ENCODE results near the gene AMMECR1.
"Not testable (repeated sequence)": the region's sequence is repeated elsewhere in the genome, so short reads cannot be mapped to it uniquely, and the experiment has no call there.

AMMECR1 gene

DNA sequence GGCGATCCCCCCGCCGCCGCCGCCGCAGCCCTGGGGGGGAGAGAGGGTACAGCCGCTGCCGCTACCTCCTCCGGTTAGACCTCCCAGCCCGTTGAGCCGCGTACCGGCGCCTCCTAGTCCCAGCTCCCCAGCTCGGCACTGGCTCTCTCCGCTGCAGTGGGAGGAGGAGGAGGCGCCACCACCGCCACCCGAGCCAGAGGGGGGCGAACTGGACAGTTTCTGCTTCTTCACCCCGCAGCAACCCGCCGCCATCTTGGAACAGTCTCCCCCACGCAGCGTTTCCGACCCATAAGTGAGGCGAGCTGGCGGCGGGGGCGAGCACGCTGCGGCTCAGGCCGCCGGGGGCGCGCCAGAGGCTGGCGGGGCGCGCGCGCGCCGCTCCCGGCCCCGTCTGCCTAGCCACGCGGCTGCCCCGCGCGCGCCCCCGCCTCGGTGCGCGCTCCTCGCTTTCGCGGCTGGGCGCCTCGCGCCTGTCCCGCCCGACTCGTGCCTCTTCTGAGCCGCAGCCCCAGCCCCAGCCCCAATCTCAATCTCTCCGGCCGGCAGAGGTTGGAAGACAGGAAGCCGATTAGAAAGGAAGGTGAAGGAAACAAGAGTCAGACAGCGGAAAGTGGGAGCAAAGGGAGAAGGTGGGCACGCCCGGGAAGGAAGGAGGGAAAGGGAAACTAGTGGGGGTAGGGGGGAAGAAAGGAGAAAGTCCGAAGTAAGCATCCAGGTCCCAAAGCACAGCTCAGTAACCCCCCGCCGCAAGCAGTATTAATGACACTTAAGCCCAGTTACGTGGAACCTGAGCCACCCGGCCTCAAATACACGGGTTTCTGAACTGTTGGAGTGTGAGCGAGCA lies at the start of gene AMMECR1:
TSS of gene AMMECR1 (minus strand) at position 266 of the 844 bp plus-strand sequence. CDS start at position 252, 14 bp downstream.
- DNase-seq (ENCODE audit: low read depth in 1 of 2, low spot score in 1 of 2), result peak; percentile 49 to 69

DNA sequence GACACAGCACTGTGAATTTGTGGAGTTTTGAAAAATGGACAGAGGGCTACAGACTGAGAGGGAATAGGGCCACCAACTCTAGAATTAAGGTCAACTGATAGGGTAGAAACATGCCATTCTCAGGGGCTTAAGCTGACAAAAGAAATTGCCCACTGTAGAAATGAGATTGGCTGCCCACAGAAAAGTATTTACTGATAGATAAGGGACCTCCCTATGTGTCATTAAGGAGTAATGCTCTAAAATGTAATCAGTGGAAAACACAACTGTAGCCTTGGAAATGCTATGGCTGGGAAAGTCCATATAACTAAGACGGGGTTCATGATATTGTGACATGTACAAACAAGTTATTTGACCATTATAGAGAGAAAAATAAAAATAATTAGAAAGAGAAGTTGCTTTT lies 45.4 kb upstream of the AMMECR1 start:
- no peak for DNase-seq (ENCODE audit: low read depth in 1 of 2, low spot score in 1 of 2)

DNA sequence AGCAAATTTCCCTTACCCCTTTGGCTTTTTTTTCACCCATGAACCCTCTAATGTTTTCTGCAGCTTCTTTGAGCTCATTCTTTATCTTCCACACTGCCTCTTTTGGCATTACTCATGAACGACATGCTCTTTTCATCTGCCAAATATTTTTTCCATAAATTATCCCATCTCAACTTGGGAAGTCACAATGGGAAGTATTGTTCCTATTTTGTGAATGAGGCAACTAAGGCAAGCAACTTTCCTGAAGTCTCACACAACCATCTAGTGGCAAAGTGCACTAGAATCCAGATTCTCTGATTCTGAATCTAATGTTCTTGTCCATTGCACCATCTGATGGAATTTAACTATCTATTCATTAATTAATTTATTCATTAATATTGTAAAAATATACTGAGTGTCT lies 41.4 kb upstream of the AMMECR1 start:
- no peak for DNase-seq (ENCODE audit: low read depth in 1 of 2, low spot score in 1 of 2)

DNA sequence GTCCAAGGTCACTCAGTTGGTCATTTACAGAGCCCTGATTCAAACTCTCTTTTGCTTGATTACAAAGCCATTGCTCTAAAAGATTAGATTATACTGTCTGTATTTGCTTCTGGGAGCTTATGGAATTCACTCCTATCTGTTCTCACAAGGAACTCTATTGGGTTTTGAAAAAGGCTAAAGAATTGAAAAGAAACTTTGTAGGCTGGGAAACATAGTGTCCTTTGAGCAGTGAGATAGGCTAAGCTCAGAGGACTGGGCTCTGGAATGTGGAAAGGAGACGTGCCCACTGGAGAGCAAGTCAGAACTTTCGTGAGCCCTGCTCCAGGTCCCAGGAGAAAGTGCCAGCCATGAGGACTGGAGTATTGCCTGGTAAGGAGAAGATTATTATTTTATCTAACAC lies 40.7 kb upstream of the AMMECR1 start, which contains the start of gene RTL9:
TSS of gene RTL9 (plus strand) at position 301 of the 400 bp plus-strand sequence. CDS start 91,770 bp downstream, outside the sequence.
- DNase-seq (ENCODE audit: low read depth in 1 of 2, low spot score in 1 of 2), result no peak

DNA sequence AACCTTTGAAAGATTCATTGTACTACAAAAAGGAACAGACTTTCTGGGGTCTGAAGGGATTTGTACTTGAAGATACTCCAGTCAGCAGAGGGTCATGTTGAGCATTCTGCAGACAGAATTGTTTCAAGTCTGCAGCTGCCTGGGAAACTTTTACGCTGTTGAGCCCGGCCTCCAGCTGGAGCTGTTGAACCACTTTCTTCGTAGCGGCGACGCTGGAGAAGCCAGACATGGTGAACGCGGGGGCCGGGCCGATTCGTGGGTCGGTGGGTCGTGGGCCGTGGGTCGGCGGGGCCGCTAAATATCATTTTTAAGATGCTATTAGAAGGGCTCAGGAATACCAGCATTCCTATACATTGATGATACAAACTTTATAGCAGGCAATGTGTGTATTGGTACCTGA lies 28.8 kb upstream of the AMMECR1 start:
- DNase-seq (ENCODE audit: low read depth in 1 of 2, low spot score in 1 of 2), result no peak

DNA sequence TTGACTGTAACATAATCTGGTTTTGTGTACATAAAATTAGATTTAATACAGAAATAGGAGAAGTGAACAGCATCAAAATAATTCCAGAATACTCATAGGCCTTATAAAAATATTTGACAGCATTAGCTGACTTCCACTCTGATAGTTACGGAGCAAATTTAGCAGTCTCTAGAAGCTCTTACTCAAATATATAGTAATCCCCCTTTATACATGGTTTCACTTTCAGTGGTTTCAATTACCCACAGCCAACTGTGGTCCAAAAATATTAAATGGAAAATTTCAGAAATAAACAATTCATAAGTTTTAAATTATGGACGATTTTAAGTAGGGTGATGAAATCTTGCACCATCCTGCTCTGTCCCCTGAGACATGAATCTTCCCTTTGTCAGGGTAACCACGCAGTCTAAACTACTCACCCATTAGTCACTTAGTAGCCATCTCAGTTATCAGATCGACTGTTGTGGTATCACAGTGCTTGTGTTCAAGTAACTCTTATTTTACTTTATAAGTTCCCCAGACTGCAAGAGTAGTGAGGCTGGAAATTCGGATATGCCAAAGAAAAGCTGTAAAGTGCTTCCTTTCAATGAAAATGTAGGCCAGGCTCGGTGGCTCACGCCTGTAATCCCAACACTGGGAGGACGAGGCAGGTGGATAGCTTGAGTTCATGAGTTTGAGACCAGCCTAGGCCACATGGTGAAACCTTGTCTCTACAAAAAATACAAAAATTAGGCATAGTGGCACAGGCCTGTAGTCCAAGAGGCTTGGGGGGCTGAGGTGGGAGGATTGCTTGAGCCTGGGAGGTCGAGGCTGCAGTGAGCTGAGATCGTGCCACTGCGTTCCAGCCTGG lies 23.5 kb upstream of the AMMECR1 start:
- no peak for DNase-seq (ENCODE audit: low read depth in 1 of 2, low spot score in 1 of 2)

DNA sequence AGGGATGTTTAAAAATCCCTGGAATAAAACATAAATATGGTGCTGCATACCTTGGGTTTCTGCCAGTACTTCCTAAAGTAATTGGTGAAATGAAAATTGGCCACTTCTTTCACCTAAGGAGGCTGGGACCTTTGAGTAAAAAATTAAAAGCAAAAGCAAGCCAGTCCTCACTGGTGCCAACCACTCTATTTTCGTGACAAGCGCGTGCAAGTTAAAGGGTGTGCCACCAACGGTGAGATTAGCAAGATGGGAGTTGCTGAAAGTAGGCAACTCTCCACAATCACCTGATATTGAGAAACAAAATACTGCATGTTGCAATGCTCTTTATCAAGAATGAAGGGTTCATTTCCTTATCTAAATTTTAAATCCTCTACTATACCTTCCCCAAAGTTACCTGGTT lies 21.1 kb upstream of the AMMECR1 start:
- DNase-seq (ENCODE audit: low read depth in 1 of 2, low spot score in 1 of 2), result no peak

DNA sequence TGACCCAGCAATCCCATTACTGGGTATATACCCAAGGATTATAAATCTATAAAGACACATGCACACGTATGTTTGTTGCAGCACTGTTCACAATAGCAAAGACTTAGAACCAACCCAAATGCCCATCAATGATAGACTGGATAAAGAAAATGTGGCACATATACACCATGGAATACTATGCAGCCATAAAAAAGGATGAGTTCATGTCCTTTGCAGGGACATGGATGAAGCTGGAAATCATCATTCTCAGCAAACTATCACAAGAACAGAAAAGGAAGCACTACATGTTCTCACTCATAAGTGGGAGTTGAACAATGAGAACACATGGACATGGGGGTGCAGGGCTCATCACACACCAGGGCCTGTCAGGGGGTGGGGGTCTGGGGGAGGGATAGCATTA lies 15.6 kb upstream of the AMMECR1 start:
- DNase-seq (ENCODE audit: low read depth in 1 of 2, low spot score in 1 of 2), result not testable (repeated sequence)

DNA sequence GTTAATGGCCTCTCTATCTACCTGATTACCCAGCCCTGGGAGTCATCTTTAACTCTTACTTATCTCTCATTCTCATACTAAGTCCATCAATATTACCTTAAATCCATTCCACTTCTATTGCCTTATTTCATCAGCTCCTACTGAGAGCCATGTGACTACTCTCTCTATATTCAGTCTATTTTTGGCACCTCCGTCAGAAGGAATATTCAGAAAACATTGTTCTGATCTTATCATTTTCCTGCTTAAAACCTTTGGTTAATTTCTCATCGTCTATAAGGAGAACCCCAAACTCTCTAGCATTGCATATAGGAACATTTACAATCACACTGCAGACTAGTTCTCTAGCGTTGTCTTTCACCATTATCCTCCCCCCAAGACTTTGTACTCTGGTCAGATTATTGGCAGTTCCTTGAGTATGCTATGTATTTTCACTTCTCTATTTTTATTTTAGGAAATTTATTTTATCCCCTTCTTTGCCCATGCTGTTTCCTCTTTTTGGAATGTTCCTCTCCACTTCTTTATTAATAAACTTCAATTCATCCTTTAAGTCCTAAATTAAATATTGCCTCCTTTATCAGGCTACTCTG lies 13.7 kb upstream of the AMMECR1 start:
- no peak for DNase-seq (ENCODE audit: low read depth in 1 of 2, low spot score in 1 of 2)

DNA sequence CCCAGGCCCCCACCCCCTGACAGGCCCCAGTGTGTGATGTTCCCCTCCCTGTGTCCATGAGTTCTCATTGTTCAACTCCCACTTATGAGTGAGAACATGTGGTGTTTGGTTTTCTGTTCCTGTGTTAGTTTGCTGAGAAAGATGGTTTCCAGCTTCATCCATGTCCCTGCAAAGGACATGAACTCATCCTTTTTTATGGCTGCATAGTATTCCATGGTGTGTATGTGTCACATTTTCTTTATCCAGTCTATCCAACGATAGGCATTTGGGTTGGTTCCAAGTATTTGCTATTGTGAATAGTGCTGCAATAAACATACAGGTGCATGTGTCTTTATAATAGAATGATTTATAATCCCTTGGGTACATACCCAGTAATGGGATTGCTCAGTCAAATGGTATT lies 10.7 kb upstream of the AMMECR1 start:
- not testable (repeated sequence) for DNase-seq (ENCODE audit: low read depth in 1 of 2, low spot score in 1 of 2)

DNA sequence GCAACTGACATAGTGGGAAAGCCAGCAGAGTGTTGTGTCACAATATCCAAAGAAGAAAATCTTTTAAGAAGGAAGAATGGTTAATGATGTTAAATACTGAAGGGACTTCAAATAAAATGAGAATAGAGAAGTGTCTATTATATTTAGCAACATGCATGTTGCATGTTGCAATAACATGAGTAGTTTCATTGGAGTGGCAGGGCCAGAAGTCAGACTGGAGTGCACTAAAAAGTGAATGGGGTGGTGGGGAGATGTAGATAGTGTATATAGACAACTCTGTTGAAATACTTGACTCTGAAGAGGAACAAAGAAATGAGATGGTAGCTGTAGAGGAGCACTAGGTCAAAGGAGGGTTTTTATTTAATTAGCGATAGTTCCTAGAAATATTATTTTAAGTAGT lies 9.5 kb upstream of the AMMECR1 start:
- DNase-seq (ENCODE audit: low read depth in 1 of 2, low spot score in 1 of 2), result no peak

DNA sequence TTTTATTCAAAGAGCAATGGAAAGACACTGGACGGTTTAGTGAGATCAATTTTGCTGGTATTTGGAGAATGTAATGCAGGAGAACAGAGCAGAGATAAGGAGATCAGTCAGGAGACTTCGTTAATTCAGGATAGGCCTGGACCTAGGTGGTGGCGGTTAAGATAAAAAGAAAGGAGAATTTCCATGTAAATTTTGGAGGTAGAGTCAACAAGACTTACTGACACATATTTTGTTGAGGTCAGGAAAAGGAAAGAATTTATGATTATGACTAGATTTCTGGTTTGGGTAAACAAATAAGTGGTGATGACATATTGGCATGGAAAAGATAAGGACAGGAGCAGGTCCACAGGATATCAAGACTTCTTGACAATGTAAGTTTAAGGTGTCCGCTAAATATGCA lies 8.8 kb upstream of the AMMECR1 start:
- no peak for DNase-seq (ENCODE audit: low read depth in 1 of 2, low spot score in 1 of 2)

DNA sequence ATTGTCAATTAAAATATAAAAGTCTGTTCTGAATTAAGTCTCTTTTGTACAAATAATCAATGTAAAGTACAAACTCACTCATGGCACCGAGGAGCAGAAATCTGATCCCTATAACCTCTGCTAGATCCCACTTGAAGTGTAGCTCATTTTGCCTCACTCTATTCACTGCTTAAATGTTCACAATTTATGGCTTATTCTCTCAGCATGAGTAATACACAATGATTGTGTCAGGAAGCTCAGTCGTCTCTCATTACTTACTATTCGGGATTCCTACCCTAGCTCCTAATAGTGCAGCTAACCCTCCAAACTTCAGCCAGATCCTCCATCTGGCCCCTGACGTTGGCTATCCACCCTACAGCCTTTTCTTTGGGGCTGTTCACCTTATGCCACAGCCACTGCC lies 4.7 kb upstream of the AMMECR1 start:
- DNase-seq (ENCODE audit: low read depth in 1 of 2, low spot score in 1 of 2), result no peak

DNA sequence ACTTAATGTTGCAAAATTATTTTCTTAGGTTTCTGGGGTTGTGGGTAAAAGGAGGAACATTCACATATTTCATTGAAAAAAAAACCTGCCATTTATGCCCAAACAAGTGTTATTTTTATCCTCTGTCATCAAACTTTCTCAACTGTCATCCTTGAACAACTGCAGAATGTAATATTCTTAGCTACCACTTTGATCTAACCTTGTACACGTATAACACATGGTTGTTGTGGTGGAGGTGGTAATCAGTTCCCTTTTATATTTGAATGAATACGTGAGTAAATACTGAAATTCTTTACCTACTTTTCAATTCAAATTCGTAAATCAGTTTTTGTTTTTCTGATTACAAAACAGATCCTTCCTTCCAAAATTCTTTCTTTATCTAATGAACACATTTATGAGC lies 3.8 kb upstream of the AMMECR1 start:
- DNase-seq (ENCODE audit: low read depth in 1 of 2, low spot score in 1 of 2), result no peak

DNA sequence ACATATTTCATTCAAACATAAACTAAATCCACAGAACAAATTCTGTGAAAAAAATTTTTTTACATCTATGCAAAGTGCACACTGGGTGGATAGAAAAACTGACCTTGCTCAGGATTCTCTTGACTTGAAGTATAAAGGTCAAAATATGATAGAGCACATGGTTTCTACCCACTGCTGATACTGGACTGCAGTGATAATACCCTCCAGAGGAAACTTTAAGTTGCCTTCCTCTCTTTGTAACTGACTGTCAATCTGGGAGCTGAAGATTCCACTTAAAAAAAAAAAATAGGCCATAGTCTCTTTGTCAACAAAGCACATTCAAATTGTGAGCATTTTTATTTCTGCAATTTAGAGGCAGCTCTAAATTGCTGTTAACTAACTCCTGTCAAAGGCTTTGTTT lies 3.2 kb upstream of the AMMECR1 start:
- DNase-seq (ENCODE audit: low read depth in 1 of 2, low spot score in 1 of 2), result no peak

DNA sequence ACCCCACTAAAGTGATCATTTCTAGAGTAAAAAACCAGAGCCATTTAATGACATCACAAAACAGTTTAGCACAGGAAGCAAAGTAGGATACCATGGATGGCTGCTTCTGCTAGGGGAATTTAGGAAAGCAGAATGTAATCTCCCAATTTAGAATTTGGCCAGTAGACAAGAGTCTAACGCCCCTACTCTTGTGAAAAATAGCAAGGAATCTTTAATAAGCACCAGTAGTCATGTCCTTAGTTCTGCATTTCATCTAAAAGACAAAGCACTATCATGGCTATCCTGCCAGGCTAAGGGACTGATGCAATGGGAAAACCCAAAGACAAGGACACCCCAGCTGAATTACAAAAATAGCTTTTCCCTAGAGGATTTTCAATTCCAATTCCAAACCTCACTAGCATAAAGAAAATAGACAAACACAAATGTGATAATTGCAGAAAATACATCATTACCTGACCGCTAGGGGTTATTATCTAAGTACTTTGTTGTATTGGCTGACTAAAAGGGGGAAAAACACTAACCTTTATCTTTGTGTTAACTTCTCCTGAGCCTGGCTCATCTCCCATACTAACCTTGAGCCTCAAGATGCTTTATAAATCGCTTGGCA lies 2.6 kb upstream of the AMMECR1 start:
- no peak for DNase-seq (ENCODE audit: low read depth in 1 of 2, low spot score in 1 of 2)

DNA sequence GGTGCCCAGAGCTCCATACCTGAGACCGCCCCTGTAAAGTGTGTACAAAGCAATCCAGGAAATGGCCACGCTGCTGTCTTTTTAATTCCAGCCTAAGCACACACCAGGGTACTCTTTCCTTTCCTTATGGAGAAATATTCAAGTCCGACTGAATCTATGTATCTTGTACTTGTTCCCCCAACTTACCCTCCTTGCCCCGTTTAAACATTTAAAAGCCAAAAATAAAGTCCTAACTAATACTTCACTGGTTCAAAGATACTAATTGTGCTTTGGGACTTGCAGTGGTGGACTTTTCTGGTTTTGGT lies 731 bp upstream of the AMMECR1 start:
- DNase-seq (ENCODE audit: low read depth in 1 of 2, low spot score in 1 of 2), result peak in 1 of 2 donors; percentile 4

DNA sequence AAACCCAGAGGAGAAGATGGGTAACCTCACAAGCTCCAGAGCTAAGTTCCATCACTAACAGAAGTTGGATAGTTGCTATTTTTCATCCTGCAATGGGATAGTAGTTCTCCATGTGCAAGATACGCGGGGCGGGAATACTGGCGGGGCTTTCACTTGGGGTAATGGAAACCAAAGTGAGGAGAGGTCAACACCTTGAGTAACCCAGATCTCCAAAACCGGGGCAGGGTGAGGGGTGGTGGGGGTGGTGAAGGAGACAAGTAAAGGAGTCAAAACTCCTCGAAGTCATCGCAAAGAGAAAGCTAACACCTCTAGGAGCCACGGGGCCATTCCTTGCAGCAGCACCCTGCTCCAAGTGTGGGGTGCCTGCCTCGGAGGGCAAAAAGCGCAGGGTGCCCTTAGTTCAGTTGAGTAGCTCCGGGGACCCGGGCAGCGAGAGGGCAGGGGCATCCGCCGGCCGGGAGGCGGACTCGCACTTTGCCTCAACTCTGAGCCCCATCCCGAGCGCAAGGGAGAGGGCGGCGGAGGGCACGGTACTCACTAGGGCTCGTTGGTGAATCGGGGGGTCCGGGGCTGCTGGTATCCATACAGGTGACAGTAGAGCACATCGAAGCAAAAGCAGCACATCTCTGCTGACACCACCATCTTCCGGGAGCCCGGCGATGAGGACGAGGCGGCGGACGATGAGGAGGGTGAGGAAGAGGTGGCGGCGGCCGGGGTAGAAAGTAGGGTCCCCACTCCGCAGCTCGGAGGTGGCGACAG lies 645 bp downstream of the AMMECR1 start:
- peak in 1 of 2 donors; percentile 6 for DNase-seq (ENCODE audit: low read depth in 1 of 2, low spot score in 1 of 2)

DNA sequence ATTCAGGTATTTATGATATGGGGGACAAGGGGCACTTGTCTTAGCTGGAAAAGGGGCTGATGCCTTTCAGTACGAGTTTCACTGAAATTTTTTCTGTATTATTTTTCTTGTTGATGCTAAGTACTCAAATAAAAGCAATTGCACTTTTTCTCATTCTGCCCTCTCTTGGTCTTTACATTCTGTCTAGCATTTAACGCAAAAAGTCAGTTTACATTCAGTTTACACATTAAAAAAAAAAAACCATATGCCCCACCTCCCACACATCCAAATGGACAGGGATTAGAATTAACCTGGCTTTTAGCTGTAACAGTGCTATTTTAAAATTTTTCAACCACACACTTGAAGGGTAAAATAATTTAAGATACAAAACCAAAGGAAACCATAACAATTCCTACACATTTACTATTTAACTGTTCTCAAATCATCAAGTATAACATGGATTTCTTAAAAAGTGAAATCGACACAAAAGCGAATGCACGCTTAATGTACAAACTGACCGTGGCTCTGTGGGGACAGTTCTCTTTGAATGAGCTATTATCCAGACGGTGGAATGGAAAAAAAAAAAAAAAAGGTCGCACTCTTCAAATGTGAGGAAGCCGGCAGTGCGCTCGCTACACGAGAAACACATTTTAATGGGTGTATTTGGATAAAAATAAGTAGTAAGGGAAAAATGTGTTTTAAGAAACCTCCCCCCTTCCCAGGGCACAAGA lies 1.4 kb downstream of the AMMECR1 start:
- DNase-seq (ENCODE audit: low read depth in 1 of 2, low spot score in 1 of 2), result no peak

DNA sequence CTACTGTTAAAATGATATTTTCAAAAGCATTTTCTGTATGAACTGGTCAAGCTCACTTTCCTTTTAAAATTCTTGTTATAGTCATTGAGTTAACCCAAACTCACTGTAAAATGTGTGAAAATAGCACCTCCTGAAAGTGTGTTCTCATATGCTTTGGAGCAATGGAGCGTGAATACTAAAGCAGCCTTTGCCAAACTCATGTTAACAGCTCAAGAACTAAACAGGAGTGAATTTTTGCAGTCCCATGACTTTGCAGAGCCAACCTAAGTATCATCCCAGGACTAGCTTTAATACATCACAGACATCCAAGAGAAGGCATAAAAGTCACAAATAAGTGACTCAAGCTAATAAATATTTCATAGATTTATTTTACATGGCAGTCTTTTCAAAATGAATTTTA lies 2.3 kb downstream of the AMMECR1 start:
- no peak for DNase-seq (ENCODE audit: low read depth in 1 of 2, low spot score in 1 of 2)

Data from activated T-helper 1 cell treated with anti-CD3 and anti-CD28 coated beads, Interleukin-2, amount 50 U/mL, for 16 hours (primary cell).